H1 (cell line): Measurements from ENCODE around the gene ANXA8. TPM values are rescaled to one million over a fixed set of nuclear protein-coding genes. Genes with fewer than 3 reads are reported as not detected.

ENCODE experiments used
- CHD7 ChIP-seq: fragments of 300-600 bp; sonication (generic); IDR thresholded peaks from 2 replicates; pipeline ENCODE4 v1.7.1; 2012; ENCODE audit warnings: low read length, moderate library complexity, mild to moderate bottlenecking, inconsistent platforms; ENCODE audit not compliant: insufficient replicate concordance
- CTCF ChIP-seq, 3 experiments: IDR thresholded peaks; 1 replicate in 2 of 3; 2 replicates in 1 of 3; pipeline versions ENCODE4 v1.5.1 to v1.6.1; 2011; ENCODE audit warnings: low read length in 3 of 3, mild to moderate bottlenecking in 3 of 3, inconsistent platforms in 2 of 3, low read depth in 1 of 3, moderate library complexity in 1 of 3; ENCODE audit not compliant: insufficient read depth in 1 of 3; ENCODE audit errors: control extremely low read depth in 1 of 3
- YY1 ChIP-seq: IDR thresholded peaks from 2 replicates; pipeline ENCODE4 v1.6.1; 2011; ENCODE audit warnings: low read depth, mild to moderate bottlenecking, low read length
- polyA plus RNA-seq, 7 experiments: library from polyadenylated mRNA; depleted of rRNA in 3 of 7; stranded (reverse) in 5 of 7; unstranded in 2 of 7; fragments of >200 nt in 5 of 7; fragments of 200-250 nt in 2 of 7; gene quantifications; 1 replicate in 5 of 7; 2 replicates in 1 of 7; 4 replicates in 1 of 7; pipeline versions ENCODE4 v1.2.1 to v1.2.3, GENCODE V29; 2011 to 2013; ENCODE audit warnings: missing spikeins in 2 of 7, mixed read lengths in 2 of 7
- total RNA-seq: library from RNA; stranded (reverse); fragmentation: NEBNext Ultra II Directional; extraction: Animal tissue kit (Norgen Biotek cat#: 25700); gene quantifications from 2 replicates; pipeline ENCODE4 v1.2.1, GENCODE V29; 2021

Gene ANXA8
- total and polyA plus RNA-seq, 2 of the 8 experiments (the other 6 are each of a cell fraction or from before 2014, with no cell fraction given), result 0.15 TPM; not detected in 1

- TF ChIP-seq CHD7 (no peak), YY1 (0 out of 2 replicates have a peak, but pooled peaks have one; percentile 42), CTCF (IDR thresholded peaks at IDR 0.05; ENCODE audit: control extremely low read depth in 1 of 3, insufficient read depth in 1 of 3, low read depth in 1 of 3, low read length in 3 of 3) (peak in 2 of 3 experiments; percentile 7 to 50; a peak in 1 of 4 replicates)
Observed at GRCh38 chr10:47440207-47440606, 43.7 kb downstream of the ANXA8 start (continued).
